ENCODE results near the gene OR2T3. TPM values are rescaled to one million over a fixed set of nuclear protein-coding genes. Genes with fewer than 3 reads are reported as not detected.
"Not testable (repeated sequence)": the region's sequence is repeated elsewhere in the genome, so short reads cannot be mapped to it uniquely, and the experiment has no call there.

Gene OR2T3
- total and polyA plus RNA-seq, 2 donors from 2014 or later: not detected

GRCh38 chr1:248450466-248451145 lies 22.5 kb upstream of the OR2T3 start:
- H3K36me3 ChIP-seq (ENCODE audit: control insufficient read depth in 2 of 3, insufficient read depth in 3 of 3, low read length in 3 of 3); H3K27ac ChIP-seq (ENCODE audit: low read depth in 2 of 2, low read length in 2 of 2); intact Hi-C loops (cut with DNase I); H3K4me3 ChIP-seq (ENCODE audit: low read length in 3 of 3); H3K9ac ChIP-seq (ENCODE audit: low read length in 3 of 3); H3K4me1 ChIP-seq (ENCODE audit: control insufficient read depth in 2 of 3, insufficient read depth in 2 of 3, low read depth in 1 of 3, low read length in 3 of 3); DNase-seq; H3K27me3 ChIP-seq (ENCODE audit: control insufficient read depth, insufficient read depth, low read length); H3K9me3 ChIP-seq (ENCODE audit: control insufficient read depth in 2 of 3, insufficient read depth in 1 of 3, low read length in 3 of 3); FAIRE-seq: not testable (repeated sequence)

- intact Hi-C loops (cut with DNase I); H3K4me3 ChIP-seq (ENCODE audit: low read length in 3 of 3); H3K9me3 ChIP-seq (ENCODE audit: control insufficient read depth in 2 of 3, insufficient read depth in 1 of 3, low read length in 3 of 3); H3K27ac ChIP-seq (ENCODE audit: low read depth in 2 of 2, low read length in 2 of 2); H3K9ac ChIP-seq (ENCODE audit: low read length in 3 of 3); FAIRE-seq; H3K36me3 ChIP-seq (ENCODE audit: control insufficient read depth in 2 of 3, insufficient read depth in 3 of 3, low read length in 3 of 3); H3K27me3 ChIP-seq (ENCODE audit: control insufficient read depth, insufficient read depth, low read length); H3K4me1 ChIP-seq (ENCODE audit: control insufficient read depth in 2 of 3, insufficient read depth in 2 of 3, low read depth in 1 of 3, low read length in 3 of 3); DNase-seq: not testable (repeated sequence)
Measured at GRCh38 chr1:248453619-248454018, 19.5 kb upstream of the OR2T3 start.

GRCh38 chr1:248455045-248455444 lies 18.1 kb upstream of the OR2T3 start:
- H3K4me3 ChIP-seq (ENCODE audit: low read length in 3 of 3); H3K27me3 ChIP-seq (ENCODE audit: control insufficient read depth, insufficient read depth, low read length); H3K9ac ChIP-seq (ENCODE audit: low read length in 3 of 3); intact Hi-C loops (cut with DNase I); H3K4me1 ChIP-seq (ENCODE audit: control insufficient read depth in 2 of 3, insufficient read depth in 2 of 3, low read depth in 1 of 3, low read length in 3 of 3); DNase-seq; H3K36me3 ChIP-seq (ENCODE audit: control insufficient read depth in 2 of 3, insufficient read depth in 3 of 3, low read length in 3 of 3); H3K9me3 ChIP-seq (ENCODE audit: control insufficient read depth in 2 of 3, insufficient read depth in 1 of 3, low read length in 3 of 3); H3K27ac ChIP-seq (ENCODE audit: low read depth in 2 of 2, low read length in 2 of 2); FAIRE-seq: not testable (repeated sequence)

GRCh38 chr1:248456635-248457034 lies 16.5 kb upstream of the OR2T3 start:
- FAIRE-seq; H3K36me3 ChIP-seq (ENCODE audit: control insufficient read depth in 2 of 3, insufficient read depth in 3 of 3, low read length in 3 of 3); H3K4me3 ChIP-seq (ENCODE audit: low read length in 3 of 3); intact Hi-C loops (cut with DNase I); H3K4me1 ChIP-seq (ENCODE audit: control insufficient read depth in 2 of 3, insufficient read depth in 2 of 3, low read depth in 1 of 3, low read length in 3 of 3); H3K27me3 ChIP-seq (ENCODE audit: control insufficient read depth, insufficient read depth, low read length); H3K9ac ChIP-seq (ENCODE audit: low read length in 3 of 3); H3K27ac ChIP-seq (ENCODE audit: low read depth in 2 of 2, low read length in 2 of 2); H3K9me3 ChIP-seq (ENCODE audit: control insufficient read depth in 2 of 3, insufficient read depth in 1 of 3, low read length in 3 of 3); DNase-seq: not testable (repeated sequence)

GRCh38 chr1:248459117-248459516 lies 14.0 kb upstream of the OR2T3 start:
- FAIRE-seq; H3K4me1 ChIP-seq (ENCODE audit: control insufficient read depth in 2 of 3, insufficient read depth in 2 of 3, low read depth in 1 of 3, low read length in 3 of 3); H3K9ac ChIP-seq (ENCODE audit: low read length in 3 of 3); intact Hi-C loops (cut with DNase I); H3K9me3 ChIP-seq (ENCODE audit: control insufficient read depth in 2 of 3, insufficient read depth in 1 of 3, low read length in 3 of 3); H3K27ac ChIP-seq (ENCODE audit: low read depth in 2 of 2, low read length in 2 of 2); DNase-seq; H3K4me3 ChIP-seq (ENCODE audit: low read length in 3 of 3); H3K27me3 ChIP-seq (ENCODE audit: control insufficient read depth, insufficient read depth, low read length); H3K36me3 ChIP-seq (ENCODE audit: control insufficient read depth in 2 of 3, insufficient read depth in 3 of 3, low read length in 3 of 3): not testable (repeated sequence)

GRCh38 chr1:248471154-248471553 lies 2.0 kb upstream of the OR2T3 start:
- FAIRE-seq (no peak), DNase-seq (no peak)
- Histone ChIP-seq H3K27me3 (ENCODE audit: control insufficient read depth, insufficient read depth, low read length) (no peaks in the 10 kb centered on the region), H3K36me3 (ENCODE audit: control insufficient read depth in 2 of 3, insufficient read depth in 3 of 3, low read length in 3 of 3) (no peaks in the 10 kb centered on the region), H3K4me1 (ENCODE audit: control insufficient read depth in 2 of 3, insufficient read depth in 2 of 3, low read depth in 1 of 3, low read length in 3 of 3) (no peaks in the 10 kb centered on the region), H3K4me3 (ENCODE audit: low read length in 3 of 3) (no peak overlapping the region), H3K9ac (ENCODE audit: low read length in 3 of 3) (no peak overlapping the region), H3K9me3 (ENCODE audit: control insufficient read depth in 2 of 3, insufficient read depth in 1 of 3, low read length in 3 of 3) (no peaks in the 10 kb centered on the region), H3K27ac (ENCODE audit: low read depth in 2 of 2, low read length in 2 of 2) (no peak overlapping the region)
- intact Hi-C loops (cut with DNase I): no loop called here
- TF ChIP-seq CTCF (IDR thresholded peaks at IDR 0.05; ENCODE audit: borderline replicate concordance, extremely low read depth, insufficient read depth): no peak

GRCh38 chr1:248472111-248472510 lies 1.0 kb upstream of the OR2T3 start:
- H3K36me3 ChIP-seq (ENCODE audit: control insufficient read depth in 2 of 3, insufficient read depth in 3 of 3, low read length in 3 of 3); H3K9me3 ChIP-seq (ENCODE audit: control insufficient read depth in 2 of 3, insufficient read depth in 1 of 3, low read length in 3 of 3); H3K4me3 ChIP-seq (ENCODE audit: low read length in 3 of 3); H3K4me1 ChIP-seq (ENCODE audit: control insufficient read depth in 2 of 3, insufficient read depth in 2 of 3, low read depth in 1 of 3, low read length in 3 of 3); FAIRE-seq; H3K27ac ChIP-seq (ENCODE audit: low read depth in 2 of 2, low read length in 2 of 2); H3K27me3 ChIP-seq (ENCODE audit: control insufficient read depth, insufficient read depth, low read length); intact Hi-C loops (cut with DNase I); H3K9ac ChIP-seq (ENCODE audit: low read length in 3 of 3); DNase-seq: not testable (repeated sequence)

GRCh38 chr1:248475660-248476059 lies 2.5 kb downstream of the OR2T3 start:
- DNase-seq; H3K27me3 ChIP-seq (ENCODE audit: control insufficient read depth, insufficient read depth, low read length); H3K9me3 ChIP-seq (ENCODE audit: control insufficient read depth in 2 of 3, insufficient read depth in 1 of 3, low read length in 3 of 3); H3K4me1 ChIP-seq (ENCODE audit: control insufficient read depth in 2 of 3, insufficient read depth in 2 of 3, low read depth in 1 of 3, low read length in 3 of 3); H3K4me3 ChIP-seq (ENCODE audit: low read length in 3 of 3); H3K36me3 ChIP-seq (ENCODE audit: control insufficient read depth in 2 of 3, insufficient read depth in 3 of 3, low read length in 3 of 3); H3K27ac ChIP-seq (ENCODE audit: low read depth in 2 of 2, low read length in 2 of 2); FAIRE-seq; H3K9ac ChIP-seq (ENCODE audit: low read length in 3 of 3); intact Hi-C loops (cut with DNase I): not testable (repeated sequence)
